Stimulated activated CD4-positive, alpha-beta T cell treated with anti-CD3 and anti-CD28 coated beads, Interleukin-1b, Interleukin-23, amount 100 ng/mL, for 4 hours (primary cell): ENCODE results near the gene BLNK.
"Not testable (repeated sequence)": the region's sequence is repeated elsewhere in the genome, so short reads cannot be mapped to it uniquely, and the experiment has no call there.

Experiments
- DNase-seq, 2 donors: peaks; one replicate each; pipeline ENCODE4 v3.0.0-alpha.2; 2020; ENCODE audit warnings: low read depth in 2 of 2

The BLNK gene

DNA sequence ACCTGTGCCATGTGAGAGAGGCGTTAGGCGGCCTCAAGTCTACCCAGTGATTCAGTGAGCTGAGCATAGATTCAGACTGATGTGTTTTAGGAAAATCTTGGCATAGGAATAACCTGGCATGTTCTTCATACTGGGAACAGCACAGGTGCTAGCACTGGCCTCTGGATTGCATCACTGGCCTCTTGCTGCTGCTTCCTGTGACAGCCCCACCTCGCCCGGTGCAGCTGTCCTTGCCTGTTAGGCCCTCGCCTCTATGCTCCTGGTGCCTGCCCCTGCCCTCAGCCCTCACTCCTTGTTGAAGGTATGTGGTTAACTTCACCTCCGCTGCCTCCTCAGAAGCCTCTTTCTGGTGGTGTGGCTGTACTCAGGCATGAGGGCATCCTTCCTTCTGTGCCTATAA lies 46.2 kb downstream of the BLNK start:
- DNase-seq, result no peak

DNA sequence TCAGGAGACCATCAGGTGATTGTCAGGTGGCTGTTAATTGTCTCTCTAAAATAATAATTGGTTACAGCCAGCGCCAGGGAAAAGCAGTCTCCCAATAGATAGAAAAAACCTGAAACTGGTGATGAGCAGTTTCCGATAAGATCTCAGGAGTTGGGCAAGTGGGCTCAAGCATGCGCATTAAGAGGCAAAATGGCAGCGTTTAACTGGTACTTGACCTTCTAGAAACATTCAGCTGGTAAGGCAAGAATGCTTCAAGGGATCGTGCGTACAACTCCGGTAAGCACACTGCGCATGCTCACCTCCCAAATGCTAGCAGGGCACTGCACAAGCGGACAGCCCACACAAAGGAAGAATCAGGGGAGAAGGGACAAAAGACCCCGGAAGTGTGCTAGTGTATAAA lies 48.5 kb downstream of the BLNK start:
- DNase-seq, result no peak

DNA sequence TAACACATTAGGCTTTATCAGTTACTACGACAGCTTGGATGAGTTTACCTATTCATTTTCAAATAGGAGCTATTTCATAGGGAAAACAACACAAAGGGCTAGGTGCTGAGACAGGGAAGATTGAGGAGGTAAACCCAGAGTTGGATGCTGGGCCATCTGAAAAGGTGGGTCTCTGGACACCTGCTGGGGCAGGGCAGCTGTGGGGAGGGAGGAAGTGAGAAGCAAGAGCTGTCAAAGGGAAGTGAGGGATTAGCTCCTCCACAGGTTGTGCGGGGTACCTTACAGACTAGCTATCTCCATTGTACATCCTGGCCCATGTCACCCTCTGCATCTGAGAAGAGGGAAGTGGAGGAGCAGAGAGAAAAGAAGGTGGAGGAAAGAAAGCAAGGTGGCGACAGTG lies 48.9 kb downstream of the BLNK start:
- no peak for DNase-seq

DNA sequence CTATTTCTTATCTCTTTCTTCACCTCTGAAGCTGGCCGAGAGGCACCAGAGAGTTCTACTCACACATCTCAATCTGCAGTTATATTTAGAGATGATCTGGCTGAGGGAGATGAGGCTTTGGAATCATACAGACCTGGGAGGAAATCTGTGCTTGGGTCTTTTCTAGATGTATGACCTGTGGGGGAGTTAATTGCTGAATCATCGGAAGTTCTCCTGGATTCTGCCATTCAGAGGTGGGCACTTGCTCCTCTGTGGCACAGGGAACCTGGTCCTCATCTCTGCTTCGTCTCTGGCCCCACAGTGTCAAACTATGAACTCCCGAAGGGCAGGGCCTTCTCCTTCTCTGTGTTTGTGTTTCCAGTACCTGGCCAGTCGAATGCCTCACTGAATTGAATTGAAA lies 52.5 kb downstream of the BLNK start:
- DNase-seq, result no peak

DNA sequence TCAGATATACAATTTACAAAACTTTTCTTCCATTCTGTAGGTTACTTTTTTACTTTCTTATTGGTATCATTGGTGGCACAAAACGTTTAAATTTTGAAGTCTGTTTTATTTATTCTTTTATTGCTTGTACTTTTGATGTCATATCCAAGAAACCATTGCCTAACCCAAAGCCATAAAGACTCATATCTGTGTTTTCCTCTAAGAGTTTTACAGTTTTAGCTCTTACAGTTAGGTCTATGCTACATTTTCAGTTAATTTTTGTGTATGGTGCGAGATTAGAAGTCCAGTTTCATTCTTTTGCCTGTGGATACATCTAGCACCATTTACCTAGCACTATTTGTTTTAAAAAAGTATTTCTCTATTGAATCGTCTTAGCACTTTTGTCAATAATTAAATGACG lies 53.7 kb downstream of the BLNK start:
- DNase-seq, result no peak

DNA sequence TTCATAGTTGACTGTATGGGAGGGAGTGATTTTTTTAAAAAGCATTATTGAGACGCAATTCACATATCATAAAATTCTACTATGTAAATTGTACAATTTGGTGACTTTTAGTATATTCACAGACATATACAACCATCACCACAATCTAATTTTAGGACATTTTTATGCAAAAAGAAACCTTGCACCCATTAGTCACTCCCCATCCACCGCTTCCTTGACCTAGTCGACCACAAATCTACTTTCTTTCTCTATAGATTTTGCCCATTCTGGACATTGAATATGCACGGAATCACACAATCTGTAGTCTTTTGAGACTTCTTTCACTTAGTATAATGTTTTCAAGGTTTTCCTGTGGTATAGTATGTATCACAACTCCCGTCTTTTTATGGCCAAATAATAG lies 54.6 kb downstream of the BLNK start:
- no peak for DNase-seq

DNA sequence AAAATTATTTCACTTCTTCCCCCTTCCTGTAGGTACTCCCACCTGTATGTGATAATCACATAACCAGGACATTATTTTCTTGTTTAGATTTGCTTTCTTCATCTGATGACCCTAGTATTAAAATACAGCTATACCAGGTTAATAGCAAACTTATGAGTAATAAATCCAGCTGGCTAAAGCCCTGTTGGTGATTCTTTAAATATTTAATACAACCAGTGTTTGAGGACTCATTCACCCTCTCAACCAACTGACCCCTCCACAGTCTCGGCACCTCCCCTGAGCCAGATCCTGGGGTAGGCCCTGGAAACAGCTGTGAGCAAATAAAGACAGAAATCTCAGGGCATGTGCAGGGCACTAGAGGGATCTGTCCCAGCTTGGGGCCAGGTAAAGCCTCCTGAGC lies 58.5 kb downstream of the BLNK start:
- no peak for DNase-seq

DNA sequence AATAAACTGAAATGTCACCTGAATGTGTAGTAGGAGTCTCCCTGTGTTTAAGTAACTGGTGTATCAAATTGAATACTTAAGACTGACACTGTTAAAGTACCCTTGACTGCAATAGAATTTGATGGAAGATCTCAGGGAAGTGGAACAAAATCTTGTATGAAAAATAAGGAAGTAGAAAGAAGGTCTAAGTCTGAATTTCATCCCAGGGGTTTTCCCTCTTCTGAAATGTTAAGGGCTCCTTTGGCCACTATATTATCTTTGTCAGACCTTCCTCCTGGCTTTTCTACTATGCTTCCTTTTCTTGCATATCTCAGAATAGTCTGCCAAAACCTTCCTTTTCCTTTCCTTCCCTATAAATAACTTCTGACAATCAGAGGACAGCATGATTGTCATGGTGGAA lies 59.6 kb downstream of the BLNK start:
- DNase-seq, result no peak

DNA sequence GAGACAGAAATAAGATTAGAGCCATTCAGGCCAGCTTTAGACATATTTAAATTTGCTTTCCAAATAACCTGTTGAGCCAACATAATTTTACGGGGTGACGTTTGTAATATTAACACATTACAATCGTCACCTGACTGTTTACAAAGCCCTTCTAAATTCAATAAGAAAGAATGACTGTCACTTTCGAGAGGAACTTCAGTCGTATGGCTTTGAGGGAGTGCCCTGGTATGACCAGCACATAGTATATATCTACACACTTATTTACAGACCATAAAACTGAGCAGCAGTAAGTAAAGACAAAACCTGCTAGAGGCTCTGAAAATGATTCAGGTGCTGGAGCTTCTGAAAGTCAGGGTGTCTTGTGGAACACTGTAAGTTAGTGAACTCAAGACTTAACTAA lies 62.4 kb downstream of the BLNK start:
- DNase-seq, result no peak

DNA sequence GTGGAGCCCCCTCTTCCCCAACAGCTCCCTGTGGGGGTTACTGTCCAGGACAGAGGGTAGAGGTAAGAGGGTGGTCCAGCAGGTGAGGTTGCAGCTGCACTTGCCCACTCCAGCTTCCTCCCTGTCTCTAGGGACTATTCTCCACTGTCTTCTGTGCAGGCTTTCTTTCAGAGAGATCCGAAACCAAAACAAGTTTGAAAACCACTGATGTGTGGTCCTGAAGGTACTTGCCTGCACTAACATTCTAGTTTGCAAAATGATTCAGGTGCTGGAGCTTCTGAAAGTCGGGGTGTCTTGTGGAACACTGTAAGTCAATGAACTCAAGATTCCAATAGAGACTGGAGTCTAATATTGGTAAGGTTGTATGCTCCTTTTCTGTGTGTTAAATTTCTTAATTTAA lies 63.1 kb downstream of the BLNK start:
- DNase-seq, result no peak

DNA sequence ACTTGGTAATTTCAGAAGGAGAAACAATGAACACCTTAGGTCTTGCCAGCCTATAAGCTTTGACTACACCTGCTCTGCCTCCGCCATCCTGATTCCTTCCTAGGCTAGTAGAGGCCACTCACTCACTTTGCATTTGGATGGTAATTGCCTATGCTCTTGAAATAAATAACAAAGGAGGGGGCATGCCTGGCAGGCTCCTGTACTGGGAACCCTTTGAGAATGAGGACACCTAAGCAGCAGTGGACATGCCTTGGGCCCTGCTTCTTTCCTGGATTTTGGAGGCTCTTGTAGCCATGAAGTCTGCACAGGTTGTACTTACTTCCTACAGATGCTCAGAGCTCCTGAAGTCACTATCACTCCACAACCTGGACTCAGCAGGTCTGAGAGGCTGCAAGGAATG lies 65.8 kb downstream of the BLNK start:
- DNase-seq, result no peak

DNA sequence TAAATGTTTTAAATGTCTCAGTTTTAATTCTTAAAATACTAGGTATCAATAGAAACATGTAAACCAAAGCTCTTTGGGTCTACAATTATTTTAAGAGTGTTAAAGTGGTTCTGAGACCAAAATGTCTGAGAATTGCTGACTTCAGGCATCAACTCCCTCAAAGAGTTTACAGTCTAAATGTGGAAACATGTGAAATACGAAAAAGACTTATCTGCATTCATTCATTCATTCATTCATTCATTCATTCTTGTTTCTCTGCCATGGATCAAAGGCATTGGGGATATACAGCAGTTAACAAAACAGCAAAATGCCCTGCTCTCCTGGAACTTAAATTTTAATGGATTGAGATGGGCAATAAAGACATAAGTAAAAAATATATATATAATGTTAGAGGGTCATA lies 69.8 kb downstream of the BLNK start:
- no peak for DNase-seq

DNA sequence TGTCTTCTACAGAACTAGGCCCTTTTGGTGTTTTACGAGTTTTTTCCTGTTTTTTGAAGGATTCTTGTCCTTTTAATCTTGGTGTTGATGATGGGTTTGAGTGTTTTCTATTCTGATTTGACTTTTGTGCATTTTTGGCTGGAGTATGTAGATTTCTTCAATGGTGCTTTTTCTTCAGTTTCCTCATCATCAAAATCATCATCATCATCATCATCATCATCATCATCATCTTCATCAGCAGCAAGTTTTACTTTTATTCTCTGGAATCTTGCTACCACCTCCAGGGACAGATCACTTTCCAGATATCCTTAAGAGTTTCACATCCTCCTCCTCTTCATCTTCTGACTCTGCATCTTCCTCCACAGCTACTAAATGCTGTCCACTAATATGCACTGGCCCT lies 81.9 kb downstream of the BLNK start:
- not testable (repeated sequence) for DNase-seq

DNA sequence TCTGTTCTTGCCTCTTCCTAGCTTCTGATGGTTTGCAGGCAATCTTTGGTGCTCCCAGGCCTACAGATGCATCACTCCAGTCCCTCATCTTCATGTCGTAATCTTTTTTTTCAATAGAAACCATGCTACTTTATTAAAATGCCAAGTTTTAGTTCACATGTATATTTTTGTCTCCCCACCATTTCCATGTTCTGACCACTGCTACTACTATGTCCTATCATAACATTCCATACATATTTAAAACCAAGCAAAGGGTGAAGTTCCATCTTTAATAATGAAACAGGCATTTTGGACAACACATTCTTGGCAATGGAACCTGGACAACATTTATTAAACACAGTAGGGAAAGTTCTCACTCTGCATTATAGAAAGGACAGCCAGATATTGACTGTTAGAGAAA lies 82.5 kb downstream of the BLNK start:
- DNase-seq, result no peak

DNA sequence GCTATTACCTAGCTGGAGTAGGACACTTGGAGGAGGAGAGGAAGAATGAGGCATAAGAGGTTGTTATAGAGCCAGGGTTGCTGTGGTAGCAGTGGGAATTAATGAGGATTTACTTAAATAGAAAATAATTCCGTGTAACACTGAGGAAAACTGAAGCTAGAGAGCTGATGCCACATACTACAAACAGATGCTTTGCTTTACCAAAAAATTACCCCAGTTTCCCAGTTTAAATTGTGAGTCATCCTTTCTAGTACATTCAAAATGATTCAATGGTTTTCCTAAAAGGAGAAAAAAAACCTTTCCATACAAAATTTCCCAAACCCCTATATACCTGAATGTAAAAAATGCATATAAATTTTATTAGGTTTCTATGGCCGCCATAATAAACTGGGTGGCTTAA lies 82.9 kb downstream of the BLNK start:
- DNase-seq, result no peak

DNA sequence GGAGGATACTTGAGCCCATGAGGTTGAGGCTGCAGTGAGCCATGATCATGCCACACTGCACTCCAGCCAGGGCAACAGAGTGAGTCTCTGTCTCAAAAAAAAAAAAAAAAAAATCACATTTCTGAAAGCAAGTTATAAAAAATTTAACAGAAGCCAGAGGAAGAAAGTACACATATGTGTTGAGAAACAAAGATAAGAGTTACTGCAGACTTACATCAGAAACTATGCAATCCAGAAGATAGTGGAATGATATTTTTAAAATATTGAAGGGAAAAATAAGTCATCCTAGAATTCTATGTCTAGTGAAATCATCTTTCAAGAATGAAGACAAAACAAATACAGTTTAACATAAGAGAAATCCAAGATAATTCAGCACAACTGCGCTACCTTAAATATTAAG lies 94.4 kb downstream of the BLNK start:
- DNase-seq, result no peak

DNA sequence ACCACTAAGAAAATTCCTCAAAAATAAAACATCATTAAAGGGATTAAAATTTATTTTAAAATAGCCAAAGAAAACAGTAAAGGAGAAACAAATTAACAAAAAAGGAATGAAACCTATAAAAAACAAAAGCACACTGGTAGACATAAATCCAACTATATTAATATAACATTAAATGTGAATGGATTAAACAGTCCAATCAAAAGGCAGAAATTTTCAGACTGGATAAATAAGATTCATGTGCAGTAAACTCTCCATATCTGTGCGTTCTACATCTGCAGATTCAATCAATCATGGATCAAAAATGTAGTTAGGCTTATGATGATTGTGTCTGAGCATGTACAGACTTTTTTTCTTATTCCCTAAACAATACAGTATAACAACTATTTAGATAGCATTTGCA lies 98.7 kb downstream of the BLNK start:
- DNase-seq, result no peak

DNA sequence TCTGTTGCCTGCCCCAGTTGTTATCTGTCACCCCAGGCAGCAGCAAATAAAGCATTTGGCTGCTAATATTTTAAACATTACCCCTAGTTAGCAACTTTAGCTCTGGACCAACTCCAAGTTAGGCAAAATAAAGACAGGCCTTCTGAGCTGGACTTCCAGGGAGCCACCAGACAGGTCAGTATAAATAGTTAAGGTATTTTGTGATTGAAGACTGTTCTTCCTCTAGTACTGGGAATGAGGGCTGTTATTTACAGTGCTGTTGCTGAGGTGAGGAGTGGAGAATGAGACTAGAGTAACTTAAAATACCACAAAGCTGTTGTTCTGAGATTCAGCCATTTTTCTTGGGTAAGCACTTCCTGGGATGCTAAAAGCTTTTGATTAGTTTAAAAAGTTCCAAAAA lies 101.1 kb downstream of the BLNK start:
- no peak for DNase-seq

DNA sequence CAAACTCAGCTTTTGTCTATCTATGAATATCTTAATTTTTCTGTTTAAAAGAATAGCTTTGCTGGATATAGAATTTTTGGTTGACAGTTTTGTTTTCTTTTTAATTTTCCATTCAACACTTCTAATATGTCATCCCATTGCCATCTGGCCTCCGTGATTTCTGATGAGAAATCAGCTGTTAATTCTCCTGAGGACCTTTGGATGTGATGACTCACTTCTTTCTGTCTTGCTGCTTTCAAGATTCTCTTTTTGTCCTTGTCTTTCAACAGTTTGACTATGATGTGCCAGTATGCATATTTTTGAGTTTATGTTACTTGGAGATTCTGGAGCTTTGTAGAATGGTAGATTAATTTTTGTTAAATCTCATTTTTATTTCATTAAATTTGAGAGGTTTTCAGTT lies 102.8 kb downstream of the BLNK start:
- DNase-seq, result no peak

DNA sequence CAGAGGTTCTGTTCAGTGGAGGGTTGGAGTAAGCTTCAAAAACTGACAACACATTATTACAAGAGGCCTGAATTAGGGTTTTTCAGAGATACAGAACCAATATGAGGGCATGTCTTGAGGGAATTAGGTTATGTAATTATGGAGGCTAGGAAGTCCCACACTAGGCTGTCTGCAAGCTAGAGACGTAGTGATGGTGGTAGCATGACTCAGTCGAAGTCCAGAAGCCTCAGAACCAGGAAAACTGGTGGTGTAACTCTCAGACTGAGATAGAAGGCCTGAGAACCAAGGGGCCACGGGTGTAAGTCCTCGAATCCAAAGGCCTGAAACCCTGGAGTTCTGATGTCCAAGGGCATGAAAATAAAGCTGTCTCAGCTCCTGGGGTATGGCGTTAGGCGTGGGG lies 105.6 kb downstream of the BLNK start:
- DNase-seq, result no peak

DNA sequence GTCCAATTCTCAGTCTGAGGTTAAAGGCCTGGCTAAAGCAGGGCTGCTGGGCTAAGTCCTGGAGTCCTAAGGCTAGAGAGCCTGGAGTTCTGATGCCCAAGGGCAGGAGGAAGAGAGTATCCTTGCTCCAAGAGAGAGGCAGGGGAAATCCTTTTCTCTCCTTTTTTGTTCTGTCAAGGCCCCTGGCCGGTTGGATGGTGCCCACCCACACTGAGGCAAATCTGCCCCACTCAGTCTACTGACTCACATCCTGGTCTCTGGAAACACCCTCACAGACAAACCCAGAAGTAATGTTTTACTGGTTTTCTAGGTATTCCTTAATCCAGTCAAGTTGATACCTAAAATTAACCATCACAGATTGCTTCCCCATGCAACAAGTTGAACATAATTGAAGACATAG lies 118.3 kb downstream of the BLNK start:
- DNase-seq, result no peak

DNA sequence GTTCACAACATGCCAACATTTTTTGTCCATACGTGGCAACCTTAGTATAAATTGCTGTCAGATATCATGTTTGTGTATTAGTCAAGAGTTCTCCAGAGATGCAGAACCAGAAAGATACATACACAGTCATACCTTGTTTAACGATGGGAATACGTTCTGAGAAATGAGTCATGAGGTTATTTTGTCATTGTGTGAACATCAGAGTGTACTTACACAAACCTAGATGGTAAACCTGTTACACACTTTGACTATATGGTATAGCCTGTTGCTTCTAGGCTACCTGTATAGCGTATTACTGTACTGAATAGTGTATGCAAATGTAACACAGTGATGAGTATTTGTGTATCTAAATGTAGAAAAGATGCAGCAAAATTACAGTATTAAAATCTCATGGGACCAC lies 118.9 kb downstream of the BLNK start:
- DNase-seq, result no peak
